ENCODE data around the gene TMEM178A. TPM values are rescaled to one million over a fixed set of nuclear protein-coding genes. Genes with fewer than 3 reads are reported as not detected.
A peak's percentile ranks its signal among the peaks of the same experiment; 100 is the strongest.

The TMEM178A gene
- total and polyA plus RNA-seq, 12 donors, result 0.58 to 6.2 (median 2.5) TPM

- no peak overlapping the region for H3K27ac ChIP-seq
- peaks cover 0 to 29% (median 5%) of the 10 kb centered on the region in 9 donors for H3K4me1 ChIP-seq
- 94 to 98% methylated on average over 2 of the region's 2 CpGs for WGBS, 2 donors
- no peak overlapping the region for H3K4me3 ChIP-seq
- no peak for TF ChIP-seq CTCF (IDR thresholded peaks at IDR 0.05)
- no peaks in the 10 kb centered on the region for H3K27me3 ChIP-seq
- no peaks in the 10 kb centered on the region for H3K36me3 ChIP-seq
- no peaks in the 10 kb centered on the region for H3K9me3 ChIP-seq
- intact Hi-C loops (cut with DNase I), result loop anchor here in 1 of 10 donors (5.0 kb wide), 1 partner anchor 36 kb away; no protein-coding TSS in a partner anchor
- ATAC-seq (no peak), DNase-seq (no peak)
Observed at GRCh38 chr2:39621596-39621995, 44.1 kb upstream of the TMEM178A start.

- no peaks in the 10 kb centered on the region for H3K27me3 ChIP-seq
- intact Hi-C loops (cut with DNase I), result loop anchor here in 1 of 10 donors (5.0 kb wide), 1 partner anchor 34 kb away; no protein-coding TSS in a partner anchor
- 43 to 60% methylated on average over 2 of the region's 2 CpGs for WGBS, 2 donors
- DNase-seq (no peak), ATAC-seq (no peak)
- H3K4me3 ChIP-seq, result no peak overlapping the region
- no peak overlapping the region for H3K27ac ChIP-seq
- H3K9me3 ChIP-seq, result no peaks in the 10 kb centered on the region
- no peaks in the 10 kb centered on the region for H3K36me3 ChIP-seq
- peaks cover 0 to 31% (median 5%) of the 10 kb centered on the region in 9 donors for H3K4me1 ChIP-seq
- no peak for TF ChIP-seq CTCF (IDR thresholded peaks at IDR 0.05)
Observed at GRCh38 chr2:39622860-39623259, 42.9 kb upstream of the TMEM178A start.

GRCh38 chr2:39623917-39624316 is 41.8 kb upstream of the TMEM178A start:
- Histone ChIP-seq H3K27me3 (no peaks in the 10 kb centered on the region), H3K27ac (no peak overlapping the region), H3K4me1 (peaks cover 0 to 31% (median 5%) of the 10 kb centered on the region in 9 donors), H3K9me3 (no peaks in the 10 kb centered on the region), H3K36me3 (no peaks in the 10 kb centered on the region), H3K4me3 (no peak overlapping the region)
- DNase-seq (peak; percentile 9 to 24), ATAC-seq (no peak)
- intact Hi-C loops (cut with DNase I), result loop anchor here in 1 of 10 donors (5.0 kb wide), 1 partner anchor 33 kb away; no protein-coding TSS in a partner anchor
- 56 to 64% methylated on average over 5 of the region's 5 CpGs for WGBS, 2 donors
- no peak for TF ChIP-seq CTCF (IDR thresholded peaks at IDR 0.05)

GRCh38 chr2:39625193-39625926 is 40.4 kb upstream of the TMEM178A start:
- WGBS, 2 donors, result 80 to 86% methylated on average over 9 of the region's 9 CpGs

More at GRCh38 chr2:39625193-39625926, 40.4 kb upstream of the TMEM178A start:
- Histone ChIP-seq H3K36me3 (no peaks in the 10 kb centered on the region), H3K4me1 (peaks cover 0 to 19% (median under 1%) of the 10 kb centered on the region in 9 donors), H3K9me3 (no peaks in the 10 kb centered on the region), H3K4me3 (no peak overlapping the region), H3K27me3 (no peaks in the 10 kb centered on the region), H3K27ac (no peak overlapping the region)
- no peak for DNase-seq
- peak in 1 of 8 donors; percentile 31 for ATAC-seq
- intact Hi-C loops (cut with DNase I), result no loop called here
- TF ChIP-seq CTCF (IDR thresholded peaks at IDR 0.05), result no peak
